Measurements from ENCODE around the gene DTX2. TPM values are rescaled to one million over a fixed set of nuclear protein-coding genes. Genes with fewer than 3 reads are reported as not detected.
A peak's percentile ranks its signal among the peaks of the same experiment; 100 is the strongest.
"Not testable (repeated sequence)": the region's sequence is repeated elsewhere in the genome, so short reads cannot be mapped to it uniquely, and the experiment has no call there.

DTX2 gene
- total RNA-seq, 1 experiment from 2014 or later = 37.4 TPM

GRCh38 chr7:76511911-76512885 lies 50.7 kb downstream of the DTX2 start:
- RAD21 ChIA-PET (ENCODE audit: low non-redundant PET in 1 of 2, low total read pairs in 2 of 2, uncharacterized antibody in 2 of 2, unreplicated experiment in 2 of 2) = not testable (repeated sequence)
- peak; percentile 93 for ATAC-seq
- BruUV-seq (replicated peaks) = TSS peak; percentile 72

GRCh38 chr7:76512941-76513816 lies 51.7 kb downstream of the DTX2 start:
- BruUV-seq (replicated peaks) = no TSS peak
- no peaks in the 10 kb centered on the region for H3K79me2 ChIP-seq (ENCODE audit: insufficient read depth, low read length)
- intact Hi-C loops (cut with micrococcal nuclease) = no loop called here
- peak overlapping the region; percentile 66 for H3K27ac ChIP-seq (ENCODE audit: low read depth, low read length)
- peak overlapping the region; percentile 70 for H3K4me2 ChIP-seq (ENCODE audit: low read length)
- peak overlapping the region; percentile 7 to 34; a peak in 2 of 4 replicates for H3K4me3 ChIP-seq (replicated peaks in 1 of 2; ENCODE audit: low read depth in 1 of 2, low read length in 2 of 2)
- ATAC-seq (peak; percentile 67), DNase-seq (ENCODE audit: low read depth, low spot score) (peak; percentile 15)
- ChIA-PET POLR2A (no interaction called here), CTCF (no interaction called here), RAD21 (ENCODE audit: low non-redundant PET in 1 of 2, low total read pairs in 2 of 2, uncharacterized antibody in 2 of 2, unreplicated experiment in 2 of 2) (no interaction called here)
- no peaks in the 10 kb centered on the region for H4K20me1 ChIP-seq (ENCODE audit: insufficient read depth)
- no peaks in the 10 kb centered on the region for H3K27me3 ChIP-seq (ENCODE audit: insufficient read depth, low read length)
- H3K36me3 ChIP-seq (ENCODE audit: control insufficient read depth in 1 of 2, insufficient read depth in 2 of 2, low read length in 2 of 2) = no peaks in the 10 kb centered on the region
- peaks cover 22 to 27% of the 10 kb centered on the region in 2 experiments for H3K4me1 ChIP-seq (ENCODE audit: control insufficient read depth in 1 of 2, insufficient read depth in 2 of 2, low read length in 2 of 2)
- peak overlapping the region; percentile 43 for H3K9ac ChIP-seq (ENCODE audit: low read length)
- no peaks in the 10 kb centered on the region for H3K9me3 ChIP-seq (ENCODE audit: control insufficient read depth in 1 of 2, insufficient read depth in 1 of 2, low read depth in 1 of 2, low read length in 2 of 2)
- TF ChIP-seq CTCF (IDR thresholded peaks at IDR 0.05 in 2 of 3, conservative IDR thresholded peaks at IDR 0.05 in 1 of 3; ENCODE audit: borderline replicate concordance in 1 of 3, insufficient read depth in 1 of 3, low read depth in 2 of 3, low read length in 2 of 3) (peak in 2 of 3 experiments; percentile 61 to 63; a peak in 4 of 6 replicates), TCF7L2 (IDR thresholded peaks at IDR 0.05; ENCODE audit: borderline replicate concordance, extremely low read depth, insufficient read depth, insufficient read length) (no peak)
- H3K9me2 ChIP-seq (ENCODE audit: insufficient read depth) = no peaks in the 10 kb centered on the region
- no peak overlapping the region for H2AFZ ChIP-seq (ENCODE audit: low read depth, low read length, poor library complexity, severe bottlenecking)

More at GRCh38 chr7:76511911-76512885, 50.7 kb downstream of the DTX2 start:
- intact Hi-C loops (cut with micrococcal nuclease); H2AFZ ChIP-seq (ENCODE audit: low read depth, low read length, poor library complexity, severe bottlenecking); H3K9me2 ChIP-seq (ENCODE audit: insufficient read depth); POLR2A ChIA-PET; H4K20me1 ChIP-seq (ENCODE audit: insufficient read depth); CTCF ChIA-PET; DNase-seq (ENCODE audit: low read depth, low spot score); H3K27me3 ChIP-seq (ENCODE audit: insufficient read depth, low read length); H3K9me3 ChIP-seq (ENCODE audit: control insufficient read depth in 1 of 2, insufficient read depth in 1 of 2, low read depth in 1 of 2, low read length in 2 of 2); H3K36me3 ChIP-seq (ENCODE audit: control insufficient read depth in 1 of 2, insufficient read depth in 2 of 2, low read length in 2 of 2); H3K79me2 ChIP-seq (ENCODE audit: insufficient read depth, low read length): not testable (repeated sequence)
- H3K4me1 ChIP-seq (ENCODE audit: control insufficient read depth in 1 of 2, insufficient read depth in 2 of 2, low read length in 2 of 2) = peaks cover 22 to 27% of the 10 kb centered on the region in 2 experiments
- H3K4me3 ChIP-seq (replicated peaks in 1 of 2; ENCODE audit: low read depth in 1 of 2, low read length in 2 of 2) = peak overlapping the region; percentile 42 to 48
- 0 out of 2 replicates have a peak, but pooled peaks have one; percentile 35 for TF ChIP-seq POLR2AphosphoS5 (IDR thresholded peaks at IDR 0.05; ENCODE audit: low read depth, low read length)
- peak overlapping the region; percentile 70 for H3K4me2 ChIP-seq (ENCODE audit: low read length)
- peak overlapping the region; percentile 66 for H3K27ac ChIP-seq (ENCODE audit: low read depth, low read length)
- H3K9ac ChIP-seq (ENCODE audit: low read length) = peak overlapping the region; percentile 53

Data from HCT116 (cell line).